ENCODE results near the gene FADS1. TPM values are rescaled to one million over a fixed set of nuclear protein-coding genes. Genes with fewer than 3 reads are reported as not detected.

FADS1 gene
- total and polyA plus RNA-seq, 4 donors, result 11.8 to 61.1 (median 32.0) TPM

DNA sequence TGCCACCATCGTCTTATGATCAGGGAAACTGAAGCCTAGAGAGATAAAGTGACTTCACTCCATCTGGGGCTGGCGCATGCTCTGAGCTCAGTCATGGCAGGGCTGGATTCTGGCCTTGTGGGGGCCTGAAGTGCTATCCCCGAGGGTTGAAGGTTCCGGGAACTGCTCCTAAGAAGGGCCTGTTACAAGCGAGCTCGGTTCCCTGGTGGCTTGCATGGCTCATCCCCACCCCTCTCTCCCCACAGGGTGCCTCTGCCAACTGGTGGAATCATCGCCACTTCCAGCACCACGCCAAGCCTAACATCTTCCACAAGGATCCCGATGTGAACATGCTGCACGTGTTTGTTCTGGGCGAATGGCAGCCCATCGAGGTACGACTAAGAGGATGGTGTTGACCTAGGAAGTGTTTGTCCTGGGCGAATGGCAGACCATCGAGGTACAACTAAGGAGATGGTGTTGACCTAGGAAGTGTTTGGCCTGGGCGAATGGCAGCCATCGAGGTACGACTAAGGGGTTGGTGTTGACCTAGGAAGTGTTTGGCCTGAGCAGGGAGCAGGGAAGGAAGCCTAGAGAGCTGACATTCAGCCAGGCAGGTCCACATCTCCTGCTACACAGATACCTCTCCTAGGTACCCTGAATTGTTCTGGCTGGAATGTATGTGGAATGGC lies 31.2 kb upstream of the FADS1 start:
- Histone ChIP-seq H3K9me3 (ENCODE audit: control insufficient read depth, low read length) (no peaks in the 10 kb centered on the region), H3K36me3 (ENCODE audit: control insufficient read depth in 1 of 2, insufficient read depth in 2 of 2, low read length in 1 of 2) (peaks cover 2 to 10% of the 10 kb centered on the region in 2 donors), H3K27ac (ENCODE audit: low read depth in 1 of 2, low read length in 2 of 2) (no peak overlapping the region), H3K4me3 (ENCODE audit: low read length in 2 of 2) (no peak overlapping the region), H3K27me3 (ENCODE audit: control insufficient read depth in 1 of 2, insufficient read depth in 2 of 2, low read length in 1 of 2) (no peaks in the 10 kb centered on the region), H3K4me1 (ENCODE audit: control insufficient read depth in 1 of 2, insufficient read depth in 2 of 2, low read length in 2 of 2) (no peaks in the 10 kb centered on the region)
- no peak for ATAC-seq (ENCODE audit: low FRiP score)
- WGBS, 2 donors, result 90 to 92% methylated on average over 18 of the region's 18 CpGs
- intact Hi-C loops (cut with DNase I), result no loop called here
- no peak for DNase-seq

- intact Hi-C loops (cut with DNase I), result no loop called here
- Histone ChIP-seq H3K27me3 (ENCODE audit: control insufficient read depth in 1 of 2, insufficient read depth in 2 of 2, low read length in 1 of 2) (no peaks in the 10 kb centered on the region), H3K4me1 (ENCODE audit: control insufficient read depth in 1 of 2, insufficient read depth in 2 of 2, low read length in 2 of 2) (no peaks in the 10 kb centered on the region), H3K27ac (ENCODE audit: low read depth in 1 of 2, low read length in 2 of 2) (no peak overlapping the region), H3K36me3 (ENCODE audit: control insufficient read depth in 1 of 2, insufficient read depth in 2 of 2, low read length in 1 of 2) (peaks cover 2 to 12% of the 10 kb centered on the region in 2 donors), H3K9me3 (ENCODE audit: control insufficient read depth, low read length) (no peaks in the 10 kb centered on the region), H3K4me3 (ENCODE audit: low read length in 2 of 2) (no peak overlapping the region)
- WGBS, 2 donors, result 82 to 85% methylated on average over 10 of the region's 10 CpGs
- ATAC-seq (ENCODE audit: low FRiP score) (no peak), DNase-seq (no peak)
These were observed 29.7 kb upstream of the FADS1 start for GRCh38 chr11:61846362-61847020.

GRCh38 chr11:61844909-61845565 lies 28.2 kb upstream of the FADS1 start:
- ATAC-seq (ENCODE audit: low FRiP score) (no peak), DNase-seq (peak in 1 of 2 donors; percentile 31)
- H3K4me1 ChIP-seq (ENCODE audit: control insufficient read depth in 1 of 2, insufficient read depth in 2 of 2, low read length in 2 of 2), result no peaks in the 10 kb centered on the region
- WGBS, 2 donors, result 84 to 85% methylated on average over 16 of the region's 16 CpGs
- H3K9me3 ChIP-seq (ENCODE audit: control insufficient read depth, low read length), result no peaks in the 10 kb centered on the region
- no peak overlapping the region for H3K27ac ChIP-seq (ENCODE audit: low read depth in 1 of 2, low read length in 2 of 2)
- no peak overlapping the region for H3K4me3 ChIP-seq (ENCODE audit: low read length in 2 of 2)
- H3K36me3 ChIP-seq (ENCODE audit: control insufficient read depth in 1 of 2, insufficient read depth in 2 of 2, low read length in 1 of 2), result peaks cover 3 to 18% of the 10 kb centered on the region in 2 donors
- intact Hi-C loops (cut with DNase I), result no loop called here
- no peaks in the 10 kb centered on the region for H3K27me3 ChIP-seq (ENCODE audit: control insufficient read depth in 1 of 2, insufficient read depth in 2 of 2, low read length in 1 of 2)

DNA sequence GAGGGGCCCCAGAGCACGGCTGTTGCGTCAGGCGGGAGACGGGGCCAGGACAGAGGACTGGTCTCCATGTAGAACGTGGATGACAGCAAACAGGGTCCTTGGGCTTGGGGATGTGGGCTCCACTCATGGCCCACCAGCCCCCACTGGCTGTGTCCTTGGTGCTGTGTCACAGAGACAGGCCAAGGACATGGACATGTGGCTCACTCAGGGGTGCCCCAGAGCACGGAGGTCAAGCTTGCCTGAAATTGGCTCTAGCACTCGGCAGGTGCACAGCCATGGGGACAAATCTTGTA lies 25.7 kb upstream of the FADS1 start:
- Histone ChIP-seq H3K27ac (ENCODE audit: low read depth in 1 of 2, low read length in 2 of 2) (no peak overlapping the region), H3K4me1 (ENCODE audit: control insufficient read depth in 1 of 2, insufficient read depth in 2 of 2, low read length in 2 of 2) (no peaks in the 10 kb centered on the region), H3K27me3 (ENCODE audit: control insufficient read depth in 1 of 2, insufficient read depth in 2 of 2, low read length in 1 of 2) (no peaks in the 10 kb centered on the region), H3K9me3 (ENCODE audit: control insufficient read depth, low read length) (no peaks in the 10 kb centered on the region), H3K4me3 (ENCODE audit: low read length in 2 of 2) (no peak overlapping the region), H3K36me3 (ENCODE audit: control insufficient read depth in 1 of 2, insufficient read depth in 2 of 2, low read length in 1 of 2) (peaks cover 3 to 11% of the 10 kb centered on the region in 2 donors)
- DNase-seq (peak in 1 of 2 donors; percentile 43), ATAC-seq (ENCODE audit: low FRiP score) (no peak)
- intact Hi-C loops (cut with DNase I), result no loop called here
- WGBS, 2 donors, result 91 to 94% methylated on average over 7 of the region's 7 CpGs

DNA sequence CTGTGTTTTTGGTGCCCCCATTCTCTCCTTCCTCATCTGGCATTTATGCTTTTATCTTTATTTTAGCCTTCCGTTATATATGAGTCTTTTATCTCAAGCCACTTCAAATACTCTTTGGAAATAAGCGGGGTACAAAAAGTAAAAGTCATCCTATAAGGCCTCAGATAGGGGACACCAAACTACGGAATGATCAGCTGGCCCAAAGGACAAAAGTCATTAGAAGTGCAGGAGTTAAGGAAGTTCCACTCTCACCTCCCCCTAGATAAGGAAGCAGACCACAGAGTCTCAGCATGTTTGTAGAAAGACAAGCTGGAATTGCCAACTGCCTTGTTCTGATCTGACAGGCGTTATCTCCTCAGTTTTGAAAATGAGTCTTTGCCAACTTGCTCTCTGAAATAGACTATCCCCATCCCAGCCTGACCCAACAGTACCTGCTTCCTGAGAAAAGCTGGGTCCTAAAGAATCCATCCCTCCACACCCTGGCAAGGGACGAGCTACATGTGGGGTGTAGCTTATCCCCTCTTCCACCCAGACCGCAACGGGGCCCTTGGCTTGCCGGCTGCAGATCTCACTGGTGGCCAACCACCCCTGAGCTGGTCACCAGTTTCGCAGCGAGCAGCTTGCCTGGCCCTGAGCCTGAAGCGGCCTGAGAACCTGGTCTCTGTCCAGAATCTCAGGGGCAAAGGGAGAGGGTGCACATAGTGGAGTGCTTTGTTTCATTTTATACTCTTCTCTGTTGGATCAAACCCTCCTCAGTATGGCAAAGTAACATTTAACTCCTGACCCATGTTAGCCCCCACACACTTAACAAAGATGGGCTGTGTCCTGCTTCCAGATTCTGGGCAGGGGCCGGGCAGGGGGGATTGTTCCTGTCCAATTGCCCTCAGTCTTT lies 25.1 kb upstream of the FADS1 start:
- H3K27ac ChIP-seq (ENCODE audit: low read depth in 1 of 2, low read length in 2 of 2), result no peak overlapping the region
- H3K4me3 ChIP-seq (ENCODE audit: low read length in 2 of 2), result no peak overlapping the region
- no peaks in the 10 kb centered on the region for H3K9me3 ChIP-seq (ENCODE audit: control insufficient read depth, low read length)
- 79 to 83% methylated on average over 12 of the region's 12 CpGs for WGBS, 2 donors
- intact Hi-C loops (cut with DNase I), result no loop called here
- no peaks in the 10 kb centered on the region for H3K27me3 ChIP-seq (ENCODE audit: control insufficient read depth in 1 of 2, insufficient read depth in 2 of 2, low read length in 1 of 2)
- no peaks in the 10 kb centered on the region for H3K4me1 ChIP-seq (ENCODE audit: control insufficient read depth in 1 of 2, insufficient read depth in 2 of 2, low read length in 2 of 2)
- DNase-seq, result peak in 1 of 2 donors; percentile 60
- ATAC-seq (ENCODE audit: low FRiP score), result no peak
- peaks cover 3 to 11% of the 10 kb centered on the region in 2 donors for H3K36me3 ChIP-seq (ENCODE audit: control insufficient read depth in 1 of 2, insufficient read depth in 2 of 2, low read length in 1 of 2)

DNA sequence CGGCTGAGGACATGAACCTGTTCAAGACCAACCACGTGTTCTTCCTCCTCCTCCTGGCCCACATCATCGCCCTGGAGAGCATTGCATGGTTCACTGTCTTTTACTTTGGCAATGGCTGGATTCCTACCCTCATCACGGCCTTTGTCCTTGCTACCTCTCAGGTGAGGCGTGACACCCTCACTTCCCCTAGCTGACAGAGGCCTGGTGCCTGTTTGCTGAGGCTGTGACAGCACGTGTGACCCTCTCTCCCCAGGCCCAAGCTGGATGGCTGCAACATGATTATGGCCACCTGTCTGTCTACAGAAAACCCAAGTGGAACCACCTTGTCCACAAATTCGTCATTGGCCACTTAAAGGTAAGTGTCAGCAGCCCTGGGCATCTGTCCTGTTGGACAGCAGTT lies 23.6 kb upstream of the FADS1 start:
- 90 to 92% methylated on average over 7 of the region's 7 CpGs for WGBS, 2 donors

DNA sequence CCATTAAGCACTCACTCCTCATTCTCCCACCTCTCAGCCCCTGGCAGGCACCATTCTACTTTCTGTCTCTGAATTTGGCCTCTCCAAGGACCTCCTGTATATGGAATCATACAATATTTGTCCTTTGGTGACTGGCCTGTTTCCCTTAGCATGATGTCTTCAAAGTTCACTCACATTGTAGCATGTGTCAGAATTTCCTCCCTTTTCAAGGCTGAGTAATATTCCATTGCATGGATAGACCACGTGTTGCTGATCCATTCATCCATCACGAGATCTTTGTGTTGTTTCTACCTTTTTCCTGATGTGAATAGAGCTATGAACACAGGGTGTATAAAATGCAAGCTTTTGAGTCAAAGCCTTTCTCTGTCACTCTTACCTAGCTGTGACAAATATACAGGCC lies 22.9 kb upstream of the FADS1 start:
- Histone ChIP-seq H3K4me1 (ENCODE audit: control insufficient read depth in 1 of 2, insufficient read depth in 2 of 2, low read length in 2 of 2) (no peaks in the 10 kb centered on the region), H3K36me3 (ENCODE audit: control insufficient read depth in 1 of 2, insufficient read depth in 2 of 2, low read length in 1 of 2) (peaks cover 3 to 9% of the 10 kb centered on the region in 2 donors), H3K27me3 (ENCODE audit: control insufficient read depth in 1 of 2, insufficient read depth in 2 of 2, low read length in 1 of 2) (no peaks in the 10 kb centered on the region), H3K4me3 (ENCODE audit: low read length in 2 of 2) (no peak overlapping the region), H3K9me3 (ENCODE audit: control insufficient read depth, low read length) (no peaks in the 10 kb centered on the region), H3K27ac (ENCODE audit: low read depth in 1 of 2, low read length in 2 of 2) (no peak overlapping the region)
- no peak for ATAC-seq (ENCODE audit: low FRiP score)
- intact Hi-C loops (cut with DNase I), result no loop called here
- WGBS, 2 donors, result 90 to 94% methylated on average over 2 of the region's 2 CpGs
- no peak for DNase-seq

More for the DNA sequence above, 23.6 kb upstream of the FADS1 start:
- Histone ChIP-seq H3K4me3 (ENCODE audit: low read length in 2 of 2) (no peak overlapping the region), H3K9me3 (ENCODE audit: control insufficient read depth, low read length) (no peaks in the 10 kb centered on the region), H3K27me3 (ENCODE audit: control insufficient read depth in 1 of 2, insufficient read depth in 2 of 2, low read length in 1 of 2) (no peaks in the 10 kb centered on the region), H3K4me1 (ENCODE audit: control insufficient read depth in 1 of 2, insufficient read depth in 2 of 2, low read length in 2 of 2) (no peaks in the 10 kb centered on the region), H3K36me3 (ENCODE audit: control insufficient read depth in 1 of 2, insufficient read depth in 2 of 2, low read length in 1 of 2) (peaks cover 3 to 11% of the 10 kb centered on the region in 2 donors), H3K27ac (ENCODE audit: low read depth in 1 of 2, low read length in 2 of 2) (no peak overlapping the region)
- intact Hi-C loops (cut with DNase I), result no loop called here
- DNase-seq, result peak in 1 of 2 donors; percentile 24
- ATAC-seq (ENCODE audit: low FRiP score), result no peak

- peak in 1 of 2 donors; percentile 52 for DNase-seq
- H3K36me3 ChIP-seq (ENCODE audit: control insufficient read depth in 1 of 2, insufficient read depth in 2 of 2, low read length in 1 of 2), result peaks cover 3 to 9% of the 10 kb centered on the region in 2 donors
- intact Hi-C loops (cut with DNase I), result no loop called here
- WGBS, 2 donors, result 87 to 91% methylated on average over 10 of the region's 10 CpGs
- no peaks in the 10 kb centered on the region for H3K9me3 ChIP-seq (ENCODE audit: control insufficient read depth, low read length)
- no peak overlapping the region for H3K27ac ChIP-seq (ENCODE audit: low read depth in 1 of 2, low read length in 2 of 2)
- no peaks in the 10 kb centered on the region for H3K4me1 ChIP-seq (ENCODE audit: control insufficient read depth in 1 of 2, insufficient read depth in 2 of 2, low read length in 2 of 2)
- H3K27me3 ChIP-seq (ENCODE audit: control insufficient read depth in 1 of 2, insufficient read depth in 2 of 2, low read length in 1 of 2), result no peaks in the 10 kb centered on the region
- no peak overlapping the region for H3K4me3 ChIP-seq (ENCODE audit: low read length in 2 of 2)
- ATAC-seq (ENCODE audit: low FRiP score), result no peak
These were observed 22.1 kb upstream of the FADS1 start for GRCh38 chr11:61838921-61839320.
